ENCODE results near the gene TBXA2R. TPM values are rescaled to one million over a fixed set of nuclear protein-coding genes. Genes with fewer than 3 reads are reported as not detected.
"Not testable (repeated sequence)": the region's sequence is repeated elsewhere in the genome, so short reads cannot be mapped to it uniquely, and the experiment has no call there.

Gene TBXA2R
- total RNA-seq, 2 experiments from 2014 or later, result 2.7 to 3.4 TPM

GRCh38 chr19:3586707-3587346, 19.8 kb downstream of the TBXA2R start:
- CTCF ChIA-PET, result interaction anchor here (1.0 to 2.2 kb wide), 8 partner anchors 11 to 74 kb away, joined by 3 to 8 read pairs (median 4); no protein-coding TSS in a partner anchor
- POLR2A ChIA-PET, result interaction anchor here (0.7 kb wide), 1 partner anchor 107 kb away, joined by 3 read pairs; no protein-coding TSS in a partner anchor

- ChIA-PET POLR2A (no interaction called here), CTCF (interaction anchor here (0.8 to 2.2 kb wide), 11 partner anchors 11 to 122 kb away, joined by 3 to 8 read pairs (median 4); partner anchors contain the start of gene TJP3)
Observed at GRCh38 chr19:3586127-3586626, 20.5 kb downstream of the TBXA2R start.

- CTCF ChIA-PET, result interaction anchor here (0.6 to 2.2 kb wide), 14 partner anchors 9 to 280 kb away, joined by 3 to 8 read pairs (median 4); partner anchors contain the start of gene TJP3
- POLR2A ChIA-PET, result interaction anchor here (0.5 to 0.6 kb wide), 2 partner anchors 294 to 642 kb away, joined by 3 to 14 read pairs; no protein-coding TSS in a partner anchor
Observed at GRCh38 chr19:3585301-3586126, 21.2 kb downstream of the TBXA2R start, which contains the start of gene GIPC3. Gene GIPC3, plus strand, starts transcription at chr19:3585478. Its CDS starts 120 bp downstream, at chr19:3585598.

GRCh38 chr19:3584036-3584802, 22.5 kb downstream of the TBXA2R start:
- CTCF ChIA-PET, result interaction anchor here (0.9 to 1.0 kb wide), 3 partner anchors 11 to 88 kb away, joined by 3 to 5 read pairs (median 3); partner anchors contain the start of gene HMG20B

GRCh38 chr19:3581792-3582191, 24.9 kb downstream of the TBXA2R start:
- CTCF ChIA-PET, POLR2A ChIA-PET: not testable (repeated sequence)

More at GRCh38 chr19:3584036-3584802, 22.5 kb downstream of the TBXA2R start:
- POLR2A ChIA-PET, result not testable (repeated sequence)

- ChIA-PET POLR2A (no interaction called here), CTCF (interaction anchor here (0.5 to 0.7 kb wide), 2 partner anchors 15 to 22 kb away, joined by 3 read pairs; no protein-coding TSS in a partner anchor)
Observed at GRCh38 chr19:3580156-3580934, 26.3 kb downstream of the TBXA2R start.

GRCh38 chr19:3578390-3578789, 28.3 kb downstream of the TBXA2R start:
- CTCF ChIA-PET, result interaction anchor here (1.2 kb wide), 1 partner anchor 40 kb away, joined by 4 read pairs; no protein-coding TSS in a partner anchor
- POLR2A ChIA-PET, result no interaction called here

- ChIA-PET CTCF (interaction anchor here (1.2 kb wide), 1 partner anchor 41 kb away, joined by 4 read pairs; no protein-coding TSS in a partner anchor), POLR2A (no interaction called here)
Observed at GRCh38 chr19:3577723-3578344, 28.8 kb downstream of the TBXA2R start.

- POLR2A ChIA-PET, result no interaction called here
Observed at GRCh38 chr19:3576696-3577443, 29.8 kb downstream of the TBXA2R start.

GRCh38 chr19:3575949-3576673, 30.6 kb downstream of the TBXA2R start:
- ChIA-PET CTCF (interaction anchor here (0.5 to 1.7 kb wide), 2 partner anchors 9 to 11 kb away, joined by 3 to 5 read pairs; partner anchors contain the start of gene GIPC3), POLR2A (interaction anchor here (0.7 kb wide), 1 partner anchor 38 kb away, joined by 3 read pairs; no protein-coding TSS in a partner anchor)

More at GRCh38 chr19:3576696-3577443, 29.8 kb downstream of the TBXA2R start:
- CTCF ChIA-PET, result no interaction called here

GRCh38 chr19:3575260-3575741, 31.4 kb downstream of the TBXA2R start:
- CTCF ChIA-PET, result interaction anchor here (0.7 to 1.7 kb wide), 2 partner anchors 12 to 18 kb away, joined by 3 to 5 read pairs; no protein-coding TSS in a partner anchor
- POLR2A ChIA-PET, result interaction anchor here (0.6 kb wide), 1 partner anchor 16 kb away, joined by 4 read pairs; no protein-coding TSS in a partner anchor

- CTCF ChIA-PET, result interaction anchor here (1.1 to 1.4 kb wide), 4 partner anchors 10 to 30 kb away, joined by 3 to 4 read pairs (median 3); no protein-coding TSS in a partner anchor
- POLR2A ChIA-PET, result interaction anchor here (0.7 kb wide), 1 partner anchor 17 kb away, joined by 9 read pairs; no protein-coding TSS in a partner anchor
Observed at GRCh38 chr19:3573858-3574637, 32.6 kb downstream of the TBXA2R start.

GRCh38 chr19:3573162-3573857, 33.4 kb downstream of the TBXA2R start:
- POLR2A ChIA-PET, result interaction anchor here (0.7 kb wide), 1 partner anchor 17 kb away, joined by 9 read pairs; no protein-coding TSS in a partner anchor
- CTCF ChIA-PET, result interaction anchor here (1.1 to 1.4 kb wide), 4 partner anchors 11 to 29 kb away, joined by 3 to 4 read pairs (median 3); no protein-coding TSS in a partner anchor

GRCh38 chr19:3572855-3573161, 33.9 kb downstream of the TBXA2R start, which contains the start of gene HMG20B:
Gene HMG20B, plus strand, starts transcription at chr19:3572944. Its CDS starts 366 bp downstream, at chr19:3573310.
- ChIA-PET CTCF (interaction anchor here (1.2 to 1.4 kb wide), 2 partner anchors 11 to 15 kb away, joined by 3 read pairs; no protein-coding TSS in a partner anchor), POLR2A (no interaction called here)
